Measurements from ENCODE around the gene PTPRCAP.
"Not testable (repeated sequence)": the region's sequence is repeated elsewhere in the genome, so short reads cannot be mapped to it uniquely, and the experiment has no call there.

Gene PTPRCAP

GRCh38 chr11:67407688-67408163 is 29.8 kb downstream of the PTPRCAP start:
- DNase-seq, result no peak

- no peak for DNase-seq
These were observed 30.4 kb downstream of the PTPRCAP start for GRCh38 chr11:67406969-67407687.

- no peak for DNase-seq
These were observed 31.0 kb downstream of the PTPRCAP start for GRCh38 chr11:67406420-67406968.

GRCh38 chr11:67405688-67406339 is 31.7 kb downstream of the PTPRCAP start:
- no peak for DNase-seq

GRCh38 chr11:67405196-67405567 is 32.3 kb downstream of the PTPRCAP start:
- DNase-seq, result no peak

GRCh38 chr11:67404515-67405195 is 32.8 kb downstream of the PTPRCAP start:
- DNase-seq, result peak; percentile 50 to 52

- DNase-seq, result not testable (repeated sequence)
These were observed 34.4 kb downstream of the PTPRCAP start for GRCh38 chr11:67403085-67403484.

GRCh38 chr11:67402192-67402839 is 35.2 kb downstream of the PTPRCAP start:
- not testable (repeated sequence) for DNase-seq

GRCh38 chr11:67401495-67402191 is 35.8 kb downstream of the PTPRCAP start, which contains the start of gene PPP1CA:
TSS of gene PPP1CA (minus strand) at chr11:67401858. CDS start at chr11:67401782, 76 bp downstream.
- DNase-seq, result peak; percentile 87 to 88

GRCh38 chr11:67400942-67401494 is 36.5 kb downstream of the PTPRCAP start:
- no peak for DNase-seq

GRCh38 chr11:67400251-67400941 is 37.1 kb downstream of the PTPRCAP start:
- DNase-seq, result no peak

GRCh38 chr11:67398661-67399563 is 38.6 kb downstream of the PTPRCAP start:
- no peak for DNase-seq

- no peak for DNase-seq
These were observed 39.4 kb downstream of the PTPRCAP start for GRCh38 chr11:67397986-67398660.

GRCh38 chr11:67397536-67397935 is 39.9 kb downstream of the PTPRCAP start:
- DNase-seq, result no peak

- DNase-seq, result no peak
These were observed 40.7 kb downstream of the PTPRCAP start for GRCh38 chr11:67396587-67397389.

- DNase-seq, result no peak
These were observed 41.3 kb downstream of the PTPRCAP start for GRCh38 chr11:67396259-67396581.

- DNase-seq, result no peak
These were observed 41.8 kb downstream of the PTPRCAP start for GRCh38 chr11:67395555-67396258.

GRCh38 chr11:67393990-67394389 is 43.5 kb downstream of the PTPRCAP start:
- DNase-seq, result no peak
